HCT116 (cell line): ENCODE measurements around the gene FOXA1. TPM values are rescaled to one million over a fixed set of nuclear protein-coding genes. Genes with fewer than 3 reads are reported as not detected.

Experiments used
- ATAC-seq: fragments of 200-7000 bp; cut with Tn5 transposase; 2 replicates; pipeline ENCODE4 v1.9.1; 2020; ENCODE audit warnings: mild to moderate bottlenecking, moderate library complexity
- BruUV-seq: library from RNA; stranded (reverse); fragments of 400-500 nt; replicated peaks from 2 replicates; lab custom pipeline; 2021; lab: Mats Ljungman, UMichigan
- CTCF ChIA-PET: fragments of 300-600 bp; sonication (Branson Sonifier 250); formaldehyde crosslinking; loops from one replicate; lab custom pipeline; 2021; ENCODE audit warnings: antibody characterized with exemption; lab: Charles Lee
- POLR2A ChIA-PET: fragments of 300-600, 350-600 bp; sonication (Branson Sonifier 250); formaldehyde crosslinking; loops from one replicate; lab custom pipeline; 2021; ENCODE audit warnings: antibody characterized with exemption; lab: Charles Lee
- RAD21 ChIA-PET, 2 experiments: fragments of 300-600 bp; sonication (Branson Sonifier 250); formaldehyde crosslinking; loops; one replicate each; lab custom pipeline; 2023; ENCODE audit warnings: low total read pairs in 2 of 2; ENCODE audit not compliant: uncharacterized antibody in 2 of 2, unreplicated experiment in 2 of 2, low non-redundant PET in 1 of 2; lab: Charles Lee
- DNase-seq: peaks from one replicate; pipeline ENCODE4 v3.0.0-alpha.2; 2010; ENCODE audit warnings: low read depth, low spot score
- H2AFZ ChIP-seq: fragments of 200-600 bp; shearing (Covaris generic), sonication (generic); 2 replicates; pipeline ENCODE4 v1.6.1; 2017; ENCODE audit warnings: low read depth, mixed run types, mixed read lengths, antibody characterized with exemption, low read length; ENCODE audit not compliant: poor library complexity, severe bottlenecking
- H3K27ac ChIP-seq: 2 replicates; pipeline ENCODE4 v1.5.1; 2012; ENCODE audit warnings: low read depth, low read length
- H3K27me3 ChIP-seq: fragments of 200-600 bp; sonication (generic); 2 replicates; pipeline ENCODE4 v1.6.1; 2016; ENCODE audit warnings: mixed run types, low read length, mixed read lengths; ENCODE audit not compliant: insufficient read depth
- H3K36me3 ChIP-seq, 2 experiments: fragments of 200-500 bp in 1 of 2; fragments of 200-600 bp in 1 of 2; sonication (Bioruptor generic) in 1 of 2; sonication (generic) in 1 of 2; 2 replicates each; pipeline versions ENCODE4 v1.5.1 to v1.6.1; 2014 to 2016; ENCODE audit warnings: low read length in 2 of 2, inconsistent platforms in 1 of 2, mixed read lengths in 1 of 2, mixed run types in 1 of 2; ENCODE audit not compliant: insufficient read depth in 2 of 2, control insufficient read depth in 1 of 2
- H3K4me1 ChIP-seq, 2 experiments: fragments of 200-600 bp in 1 of 2; sonication (generic) in 1 of 2; 2 replicates each; pipeline versions ENCODE4 v1.5.1 to v1.6.1; 2012 to 2017; ENCODE audit warnings: low read length in 2 of 2, inconsistent platforms in 1 of 2, mild to moderate bottlenecking in 1 of 2, mixed read lengths in 1 of 2, mixed run types in 1 of 2, moderate library complexity in 1 of 2; ENCODE audit not compliant: insufficient read depth in 2 of 2, control insufficient read depth in 1 of 2
- H3K4me2 ChIP-seq: fragments of 200-600 bp; sonication (generic); 2 replicates; pipeline ENCODE4 v1.6.1; 2017; ENCODE audit warnings: mixed run types, low read length, mixed read lengths
- H3K4me3 ChIP-seq, 2 experiments: fragments of 200-600 bp in 1 of 2; sonication (generic) in 1 of 2; replicated peaks in 1 of 2; 2 replicates each; pipeline ENCODE4 v1.5.1; 2011 to 2016; ENCODE audit warnings: low read length in 2 of 2, control low read depth in 1 of 2, low read depth in 1 of 2, mild to moderate bottlenecking in 1 of 2, mixed read lengths in 1 of 2, mixed run types in 1 of 2
- H3K79me2 ChIP-seq: fragments of 200-600 bp; sonication (generic); 2 replicates; pipeline ENCODE4 v1.6.1; 2017; ENCODE audit warnings: mild to moderate bottlenecking, mixed run types, low read length, moderate library complexity, mixed read lengths; ENCODE audit not compliant: insufficient read depth
- H3K9ac ChIP-seq: fragments of 200-600 bp; sonication (generic); 2 replicates; pipeline ENCODE4 v1.6.1; 2016; ENCODE audit warnings: low read length, mixed read lengths
- H3K9me2 ChIP-seq: fragments of 200-600 bp; sonication (generic), shearing (Covaris generic); 2 replicates; pipeline ENCODE4 v1.6.1; 2017; ENCODE audit warnings: mixed run types, mild to moderate bottlenecking, moderate library complexity; ENCODE audit not compliant: insufficient read depth
- H3K9me3 ChIP-seq, 2 experiments: fragments of 200-500 bp in 1 of 2; fragments of 200-600 bp in 1 of 2; sonication (Bioruptor generic) in 1 of 2; sonication (generic) in 1 of 2; 2 replicates each; pipeline ENCODE4 v1.6.1; 2014 to 2017; ENCODE audit warnings: low read length in 2 of 2, mixed read lengths in 2 of 2, inconsistent platforms in 1 of 2, low read depth in 1 of 2, mild to moderate bottlenecking in 1 of 2, mixed run types in 1 of 2, moderate library complexity in 1 of 2; ENCODE audit not compliant: control insufficient read depth in 1 of 2, insufficient read depth in 1 of 2
- H4K20me1 ChIP-seq: fragments of 200-600 bp; sonication (generic), shearing (Covaris generic); 2 replicates; pipeline ENCODE4 v1.6.1; 2017; ENCODE audit warnings: mixed run types, mild to moderate bottlenecking, moderate library complexity; ENCODE audit not compliant: insufficient read depth
- CTCF ChIP-seq, 3 experiments: fragments of 200-600 bp in 1 of 3; sonication (generic) in 1 of 3; IDR thresholded peaks in 2 of 3; conservative IDR thresholded peaks in 1 of 3; 2 replicates each; pipeline ENCODE4 v1.5.1; 2012 to 2017; ENCODE audit warnings: low read depth in 2 of 3, low read length in 2 of 3, antibody characterized with exemption in 1 of 3, borderline replicate concordance in 1 of 3, control low read depth in 1 of 3, mild to moderate bottlenecking in 1 of 3, mixed read lengths in 1 of 3, mixed run types in 1 of 3, moderate library complexity in 1 of 3; ENCODE audit not compliant: insufficient read depth in 1 of 3
- EGR1 ChIP-seq: IDR thresholded peaks from 2 replicates; pipeline ENCODE4 v1.6.1; 2012; ENCODE audit warnings: low read depth
- ELF1 ChIP-seq: IDR thresholded peaks from 2 replicates; pipeline ENCODE4 v1.6.1; 2012; ENCODE audit warnings: low read depth, borderline replicate concordance
- MAX ChIP-seq: IDR thresholded peaks from 2 replicates; pipeline ENCODE4 v1.6.1; 2012
- POLR2A ChIP-seq: IDR thresholded peaks from 2 replicates; pipeline ENCODE4 v1.7.0; 2011; ENCODE audit warnings: borderline replicate concordance; ENCODE audit not compliant: insufficient read depth, insufficient read length; ENCODE audit errors: extremely low read depth
- POLR2AphosphoS5 ChIP-seq: IDR thresholded peaks from 2 replicates; pipeline ENCODE4 v1.6.1; 2011; ENCODE audit warnings: mild to moderate bottlenecking, low read depth, low read length, moderate library complexity
- REST ChIP-seq: IDR thresholded peaks from 2 replicates; pipeline ENCODE4 v1.6.1; 2012; ENCODE audit warnings: low read depth
- SIN3A ChIP-seq: IDR thresholded peaks from 2 replicates; pipeline ENCODE4 v1.6.1; 2012; ENCODE audit warnings: low read depth
- SRF ChIP-seq: IDR thresholded peaks from 2 replicates; pipeline ENCODE4 v1.6.1; 2012; ENCODE audit warnings: low read depth
- TCF7L2 ChIP-seq: IDR thresholded peaks from 2 replicates; pipeline ENCODE4 v1.7.0; 2011; ENCODE audit warnings: borderline replicate concordance, inconsistent platforms; ENCODE audit not compliant: insufficient read depth, insufficient read length; ENCODE audit errors: extremely low read depth
- YY1 ChIP-seq: IDR thresholded peaks from 2 replicates; pipeline ENCODE4 v1.6.1; 2011; ENCODE audit warnings: low read length, low read depth, moderate library complexity, mild to moderate bottlenecking; ENCODE audit not compliant: insufficient replicate concordance; ENCODE audit errors: extremely low read depth
- ZFX ChIP-seq: fragments of 450-650 bp; IDR thresholded peaks from 2 replicates; pipeline ENCODE4 v1.6.1; 2017
- intact Hi-C: fragments of 100-400 bp; cut with micrococcal nuclease; formaldehyde crosslinking; loops from 2 replicates; pipeline ENCODE4 v1.10.0; 2022
- total RNA-seq: library from RNA; stranded (reverse); gene quantifications from one replicate; pipeline ENCODE4 v1.2.1, GENCODE V29; 2021; ENCODE audit not compliant: unreplicated experiment

FOXA1 gene
- total RNA-seq, 1 experiment from 2014 or later: 1.3 TPM

- no peaks in the 10 kb centered on the region for H3K4me1 ChIP-seq
- H3K9me2 ChIP-seq: no peaks in the 10 kb centered on the region
- ChIA-PET CTCF (no interaction called here), POLR2A (no interaction called here), RAD21 (no interaction called here)
- no peak overlapping the region for H3K4me3 ChIP-seq
- no peaks in the 10 kb centered on the region for H3K9me3 ChIP-seq
- TF ChIP-seq POLR2A (no peak), TCF7L2 (no peak), ZFX (no peak), ELF1 (no peak), SIN3A (no peak)
- no peaks in the 10 kb centered on the region for H3K27me3 ChIP-seq
- H3K36me3 ChIP-seq: no peaks in the 10 kb centered on the region
- DNase-seq (no peak), ATAC-seq (no peak)
- H3K4me2 ChIP-seq: no peak overlapping the region
- H4K20me1 ChIP-seq: no peaks in the 10 kb centered on the region
- H2AFZ ChIP-seq: no peak overlapping the region
- BruUV-seq: no TSS peak
- H3K79me2 ChIP-seq: no peaks in the 10 kb centered on the region
- intact Hi-C loops: no loop called here
- H3K27ac ChIP-seq: no peak overlapping the region
- H3K9ac ChIP-seq: no peak overlapping the region
These were observed 50.6 kb downstream of the FOXA1 start for GRCh38 chr14:37544407-37544806.

GRCh38 chr14:37539992-37540391, 55.1 kb downstream of the FOXA1 start:
- BruUV-seq: no TSS peak
- Histone ChIP-seq H3K79me2 (no peaks in the 10 kb centered on the region), H3K27me3 (no peaks in the 10 kb centered on the region), H3K4me2 (no peak overlapping the region), H3K4me3 (no peak overlapping the region), H4K20me1 (no peaks in the 10 kb centered on the region), H3K4me1 (no peaks in the 10 kb centered on the region), H3K9me2 (no peaks in the 10 kb centered on the region), H3K27ac (no peak overlapping the region), H3K9ac (no peak overlapping the region), H3K36me3 (no peaks in the 10 kb centered on the region), H3K9me3 (no peaks in the 10 kb centered on the region), H2AFZ (no peak overlapping the region)
- POLR2A ChIA-PET: no interaction called here
- intact Hi-C loops: no loop called here
- RAD21 ChIA-PET: no interaction called here
- DNase-seq (no peak), ATAC-seq (no peak)
- CTCF ChIA-PET: no interaction called here
- TF ChIP-seq MAX: no peak
- TF ChIP-seq ZFX: no peak
- TF ChIP-seq POLR2A: no peak
- no peak for TF ChIP-seq SIN3A
- no peak for TF ChIP-seq EGR1
- no peak for TF ChIP-seq REST
- TF ChIP-seq POLR2AphosphoS5: no peak
- no peak for TF ChIP-seq YY1
- TF ChIP-seq CTCF (IDR thresholded peaks at IDR 0.05 in 2 of 3, conservative IDR thresholded peaks at IDR 0.05 in 1 of 3; ENCODE audit: borderline replicate concordance in 1 of 3, insufficient read depth in 1 of 3, low read depth in 2 of 3, low read length in 2 of 3): no peak
- no peak for TF ChIP-seq SRF
- TF ChIP-seq ELF1: no peak
